ENCODE results near the gene SNED1.

DNA sequence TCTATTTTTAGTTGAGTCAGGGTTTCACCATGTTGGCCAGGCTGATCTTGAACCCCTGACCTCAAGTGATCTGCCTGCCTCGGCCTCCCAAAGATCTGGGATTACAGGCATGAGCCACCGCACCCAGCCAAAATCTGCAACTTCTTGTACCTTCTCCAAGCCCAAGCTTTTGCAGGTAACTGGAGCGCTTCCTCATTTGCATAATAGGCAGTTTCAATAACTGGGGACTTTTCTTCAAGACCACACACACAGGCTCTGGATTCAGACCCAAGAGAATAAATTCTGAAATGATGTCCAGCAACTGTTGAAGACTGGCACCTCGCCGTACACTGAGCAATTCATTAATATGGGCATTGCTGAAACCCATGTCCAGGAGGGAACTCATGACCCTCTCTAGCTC lies 100.8 kb downstream of the SNED1 start:
- no peak for TF ChIP-seq POLR2A (IDR thresholded peaks at IDR 0.05)
- TF ChIP-seq, protein P1, sequence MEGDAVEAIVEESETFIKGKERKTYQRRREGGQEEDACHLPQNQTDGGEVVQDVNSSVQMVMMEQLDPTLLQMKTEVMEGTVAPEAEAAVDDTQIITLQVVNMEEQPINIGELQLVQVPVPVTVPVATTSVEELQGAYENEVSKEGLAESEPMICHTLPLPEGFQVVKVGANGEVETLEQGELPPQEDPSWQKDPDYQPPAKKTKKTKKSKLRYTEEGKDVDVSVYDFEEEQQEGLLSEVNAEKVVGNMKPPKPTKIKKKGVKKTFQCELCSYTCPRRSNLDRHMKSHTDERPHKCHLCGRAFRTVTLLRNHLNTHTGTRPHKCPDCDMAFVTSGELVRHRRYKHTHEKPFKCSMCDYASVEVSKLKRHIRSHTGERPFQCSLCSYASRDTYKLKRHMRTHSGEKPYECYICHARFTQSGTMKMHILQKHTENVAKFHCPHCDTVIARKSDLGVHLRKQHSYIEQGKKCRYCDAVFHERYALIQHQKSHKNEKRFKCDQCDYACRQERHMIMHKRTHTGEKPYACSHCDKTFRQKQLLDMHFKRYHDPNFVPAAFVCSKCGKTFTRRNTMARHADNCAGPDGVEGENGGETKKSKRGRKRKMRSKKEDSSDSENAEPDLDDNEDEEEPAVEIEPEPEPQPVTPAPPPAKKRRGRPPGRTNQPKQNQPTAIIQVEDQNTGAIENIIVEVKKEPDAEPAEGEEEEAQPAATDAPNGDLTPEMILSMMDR (IDR thresholded peaks at IDR 0.05) = no peak

Measured in lower leg skin (tissue), 3 donors.